ENCODE measurements around the gene FZR1. TPM values are rescaled to one million over a fixed set of nuclear protein-coding genes. Genes with fewer than 3 reads are reported as not detected.

The FZR1 gene
- total and polyA plus RNA-seq, 9 of the 15 experiments (the other 6 are each of a cell fraction or from before 2014, with no cell fraction given): 0.18 to 48.0 (median 22.2) TPM

DNA sequence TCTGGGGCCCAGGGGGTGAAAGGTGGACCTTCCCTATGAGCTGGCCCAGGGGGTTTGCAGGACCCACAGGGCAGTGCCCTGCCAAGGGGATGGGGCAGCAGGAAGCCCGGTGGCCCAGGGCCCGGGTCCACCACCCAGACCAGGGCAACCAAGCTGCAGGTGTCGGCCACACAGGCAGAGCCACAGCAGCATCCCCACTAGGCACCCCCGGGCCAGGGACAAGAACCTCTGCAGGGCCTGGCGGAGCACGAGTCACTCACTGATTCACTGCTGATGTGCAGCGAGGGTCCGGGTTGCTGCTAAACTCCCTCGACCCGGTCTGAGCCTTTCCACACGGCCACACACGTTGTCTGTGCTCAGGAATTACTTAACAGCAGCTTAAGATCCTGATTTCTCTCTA lies 8.8 kb downstream of the FZR1 start:
- peaks cover 8% of the 10 kb centered on the region for H3K9me1 ChIP-seq (ENCODE audit: control insufficient read depth, insufficient read depth, low read length)
- no peak for FAIRE-seq
- ATAC-seq: no peak
- no TSS peak for BruUV-seq (replicated peaks)
- WGBS (ENCODE audit: insufficient coverage, low coverage, missing lambda C conversion rate): 62% methylated on average over 8 of the region's 12 CpGs
- no peak overlapping the region for H3K27ac ChIP-seq (ENCODE audit: extremely low read depth, low read depth, low read length)
- peaks cover 4 to 71% of the 10 kb centered on the region in 2 experiments; a peak in 4 of 5 replicates for H3K4me1 ChIP-seq (replicated peaks in 1 of 2; ENCODE audit: control insufficient read depth in 2 of 2, insufficient read depth in 2 of 2, low read length in 2 of 2)
- no peaks in the 10 kb centered on the region for H3K9me3 ChIP-seq (replicated peaks; ENCODE audit: control insufficient read depth, insufficient read depth, low read depth, low read length)
- ChIA-PET POLR2A (no interaction called here), CTCF (ENCODE audit: low intra/inter-chr PET ratio) (no interaction called here)
- peak overlapping the region in 1 of 2 experiments; percentile 28; a peak in 1 of 4 replicates for H3K9ac ChIP-seq (ENCODE audit: insufficient read depth in 1 of 2, low read depth in 2 of 2, low read length in 2 of 2)
- peaks cover 49% of the 10 kb centered on the region for H4K20me1 ChIP-seq (replicated peaks; ENCODE audit: control insufficient read depth, insufficient read depth, low read length)
- peaks cover 31% of the 10 kb centered on the region; the same call in 2 of the 3 replicates for H3K36me3 ChIP-seq (ENCODE audit: control insufficient read depth, insufficient read depth, low read length)
- TF ChIP-seq RBM14 (IDR thresholded peaks at IDR 0.05; ENCODE audit: borderline replicate concordance, insufficient read depth, low read depth, low read length) (no peak), POLR2G (IDR thresholded peaks at IDR 0.05; ENCODE audit: low read depth, low read length) (peak; percentile 37; the same call in 1 of the 2 replicates)
- no peak overlapping the region for H2AFZ ChIP-seq (ENCODE audit: low read depth, low read length)
- no peak overlapping the region for H3K4me2 ChIP-seq (ENCODE audit: insufficient read depth, low read length)
- H3K4me3 ChIP-seq: no peak overlapping the region
- H3K79me2 ChIP-seq (ENCODE audit: control insufficient read depth, insufficient read depth, low read length): peaks cover 82% of the 10 kb centered on the region
- in situ Hi-C loops (cut with MboI) (no loop called here), intact Hi-C loops (cut with micrococcal nuclease) (no loop called here)
- DNase-seq (ENCODE audit: extremely low read depth in 1 of 4, low spot score in 3 of 4): no peak
- no peaks in the 10 kb centered on the region for H3K27me3 ChIP-seq (ENCODE audit: control insufficient read depth in 2 of 2, insufficient read depth in 2 of 2, low read length in 2 of 2)

GRCh38 chr19:3515891-3516422 lies 9.8 kb downstream of the FZR1 start:
- H3K4me3 ChIP-seq: no peak overlapping the region
- H3K36me3 ChIP-seq (ENCODE audit: control insufficient read depth, insufficient read depth, low read length): peaks cover 22% of the 10 kb centered on the region; the same call in 1 of the 3 replicates
- no peak overlapping the region for H3K27ac ChIP-seq (ENCODE audit: extremely low read depth, low read depth, low read length)
- no peak overlapping the region for H3K9ac ChIP-seq (ENCODE audit: insufficient read depth in 1 of 2, low read depth in 2 of 2, low read length in 2 of 2)
- intact Hi-C loops (cut with micrococcal nuclease) (no loop called here), in situ Hi-C loops (cut with MboI) (no loop called here)
- peaks cover 8% of the 10 kb centered on the region for H3K9me1 ChIP-seq (ENCODE audit: control insufficient read depth, insufficient read depth, low read length)
- H3K4me2 ChIP-seq (ENCODE audit: insufficient read depth, low read length): no peak overlapping the region
- H4K20me1 ChIP-seq (replicated peaks; ENCODE audit: control insufficient read depth, insufficient read depth, low read length): peaks cover 46% of the 10 kb centered on the region
- no peak for DNase-seq (ENCODE audit: extremely low read depth in 1 of 4, low spot score in 3 of 4)
- WGBS (ENCODE audit: insufficient coverage, low coverage, missing lambda C conversion rate): 72% methylated on average over 14 of the region's 15 CpGs
- no TSS peak for BruUV-seq (replicated peaks)
- CTCF ChIA-PET (ENCODE audit: low intra/inter-chr PET ratio): interaction anchor here (0.6 kb wide), 1 partner anchor 21 kb away, joined by 3 read pairs; no protein-coding TSS in a partner anchor
- H3K4me1 ChIP-seq (replicated peaks in 1 of 2; ENCODE audit: control insufficient read depth in 2 of 2, insufficient read depth in 2 of 2, low read length in 2 of 2): peaks cover 11 to 76% of the 10 kb centered on the region in 2 experiments
- 0 out of 2 replicates have a peak, but pooled peaks have one; percentile 5 for TF ChIP-seq POLR2G (IDR thresholded peaks at IDR 0.05; ENCODE audit: low read depth, low read length)
- TF ChIP-seq ZNF384 (IDR thresholded peaks at IDR 0.05; ENCODE audit: low read depth, low read length): no peak
- TF ChIP-seq PBX2 (CRISPR knock-in tag; IDR thresholded peaks at IDR 0.05; ENCODE audit: low read depth): no peak
- no peak for TF ChIP-seq PBX2 (tag; conservative IDR thresholded peaks at IDR 0.05; ENCODE audit: low read depth)
- no peak for TF ChIP-seq MCM5 (IDR thresholded peaks at IDR 0.05; ENCODE audit: low read depth)
- ATAC-seq: no peak
- no peaks in the 10 kb centered on the region for H3K9me3 ChIP-seq (replicated peaks; ENCODE audit: control insufficient read depth, insufficient read depth, low read depth, low read length)
- no peak for FAIRE-seq
- H3K79me2 ChIP-seq (ENCODE audit: control insufficient read depth, insufficient read depth, low read length): peaks cover 76% of the 10 kb centered on the region
- POLR2A ChIA-PET: interaction anchor here (0.6 to 2.0 kb wide), 3 partner anchors 12 to 36 kb away, joined by 3 to 6 read pairs (median 3); partner anchors contain the start of gene DOHH
- no peak overlapping the region for H2AFZ ChIP-seq (ENCODE audit: low read depth, low read length)
- H3K27me3 ChIP-seq (ENCODE audit: control insufficient read depth in 2 of 2, insufficient read depth in 2 of 2, low read length in 2 of 2): no peaks in the 10 kb centered on the region
